ENCODE data around the gene PRKAG2. TPM values are rescaled to one million over a fixed set of nuclear protein-coding genes. Genes with fewer than 3 reads are reported as not detected.

PRKAG2 gene
- total and polyA plus RNA-seq, 2 experiments from 2014 or later = 9.1 to 14.9 TPM

DNA sequence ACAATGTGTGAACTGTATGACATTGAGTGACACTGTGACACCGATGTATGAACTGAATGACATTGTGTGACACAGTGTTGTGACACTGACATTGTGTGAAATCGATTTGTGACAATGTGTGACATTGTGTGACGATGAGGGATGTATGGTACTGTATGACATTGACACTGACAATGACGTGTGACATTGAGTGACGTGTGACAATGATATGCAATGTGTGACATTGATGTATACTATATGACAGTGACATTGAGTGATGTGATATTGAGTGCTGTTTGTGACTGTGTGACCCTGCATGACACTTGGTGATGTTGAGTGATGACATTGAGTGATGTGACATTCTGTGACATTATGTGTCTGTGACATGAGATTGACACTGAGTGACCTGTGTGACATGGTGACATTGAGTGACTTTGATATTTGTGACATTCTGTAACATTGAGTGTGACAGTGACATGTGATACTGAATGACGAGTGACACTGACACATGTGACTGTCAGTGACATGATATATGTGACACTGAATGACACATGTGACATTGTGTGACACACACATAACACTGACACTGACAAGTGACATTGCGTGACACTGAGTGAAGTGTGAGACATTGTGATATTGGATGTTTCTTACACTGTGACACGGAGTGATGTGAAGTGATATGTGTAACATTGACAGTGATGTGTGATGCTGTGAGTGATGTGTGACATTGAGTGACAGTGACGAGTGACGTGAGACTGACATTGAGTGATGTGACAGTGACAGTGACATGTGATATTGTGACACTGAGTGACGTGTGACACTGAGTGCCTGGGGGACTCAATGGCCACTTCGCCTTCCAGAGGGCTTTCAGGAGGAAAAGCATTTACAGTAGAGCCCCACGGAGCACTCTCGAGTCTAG, 167.5 kb downstream of the PRKAG2 start:
- no peaks in the 10 kb centered on the region for H3K27me3 ChIP-seq (ENCODE audit: insufficient read depth)
- Mint-ChIP-seq H3K36me3 (ENCODE audit: low read depth) (no peaks in the 10 kb centered on the region), H3K4me1 (peaks cover 8% of the 10 kb centered on the region), H3K27ac (no peak overlapping the region), H3K4me3 (no peak overlapping the region), H3K9me3 (no peaks in the 10 kb centered on the region), H3K27me3 (ENCODE audit: insufficient read depth, low read depth, poor library complexity) (peaks cover 15% of the 10 kb centered on the region)
- DNase-seq (ENCODE audit: low spot score) (no peak), ATAC-seq (no peak)
- no peak overlapping the region for H3K4me2 ChIP-seq
- no peaks in the 10 kb centered on the region for H3K36me3 ChIP-seq (ENCODE audit: insufficient read depth)
- H3F3A ChIP-seq (replicated peaks; ENCODE audit: low read depth) = no peaks in the 10 kb centered on the region
- H3K4me1 ChIP-seq (ENCODE audit: insufficient read depth) = no peaks in the 10 kb centered on the region
- no peak overlapping the region for H2AFZ ChIP-seq
- H3K79me2 ChIP-seq (replicated peaks; ENCODE audit: insufficient read depth) = no peaks in the 10 kb centered on the region
- H3K27ac ChIP-seq (ENCODE audit: low read depth) = no peak overlapping the region
- no peak overlapping the region for H3K4me3 ChIP-seq
- no peaks in the 10 kb centered on the region for H4K20me1 ChIP-seq (replicated peaks; ENCODE audit: insufficient read depth)
- H3K9me2 ChIP-seq (ENCODE audit: insufficient read depth) = no peaks in the 10 kb centered on the region
- TF ChIP-seq STAT1 (IDR thresholded peaks at IDR 0.05; ENCODE audit: unreplicated experiment) (no peak), ETS1 (IDR thresholded peaks at IDR 0.05) (no peak), JUNB (IDR thresholded peaks at IDR 0.05; ENCODE audit: unreplicated experiment) (no peak), REST (IDR thresholded peaks at IDR 0.05; ENCODE audit: unreplicated experiment) (no peak), NANOG (IDR thresholded peaks at IDR 0.05; ENCODE audit: borderline replicate concordance) (no peak), EZH2phosphoT487 (IDR thresholded peaks at IDR 0.05; ENCODE audit: unreplicated experiment) (no peak), EZH2 (IDR thresholded peaks at IDR 0.05; ENCODE audit: low read depth, unreplicated experiment) (no peak), CREB1 (CRISPR knock-in tag; IDR thresholded peaks at IDR 0.05; ENCODE audit: low read depth) (no peak), ZNF114 (CRISPR knock-in tag; IDR thresholded peaks at IDR 0.05) (no peak), ZNF331 (CRISPR knock-in tag; IDR thresholded peaks at IDR 0.05; ENCODE audit: low read depth) (no peak), CTCF (conservative IDR thresholded peaks at IDR 0.05; ENCODE audit: low read depth in 2 of 2) (no peak), POLR2AphosphoS5 (IDR thresholded peaks at IDR 0.05; ENCODE audit: low read depth) (no peak)
- TF ChIP-seq, protein P1, sequence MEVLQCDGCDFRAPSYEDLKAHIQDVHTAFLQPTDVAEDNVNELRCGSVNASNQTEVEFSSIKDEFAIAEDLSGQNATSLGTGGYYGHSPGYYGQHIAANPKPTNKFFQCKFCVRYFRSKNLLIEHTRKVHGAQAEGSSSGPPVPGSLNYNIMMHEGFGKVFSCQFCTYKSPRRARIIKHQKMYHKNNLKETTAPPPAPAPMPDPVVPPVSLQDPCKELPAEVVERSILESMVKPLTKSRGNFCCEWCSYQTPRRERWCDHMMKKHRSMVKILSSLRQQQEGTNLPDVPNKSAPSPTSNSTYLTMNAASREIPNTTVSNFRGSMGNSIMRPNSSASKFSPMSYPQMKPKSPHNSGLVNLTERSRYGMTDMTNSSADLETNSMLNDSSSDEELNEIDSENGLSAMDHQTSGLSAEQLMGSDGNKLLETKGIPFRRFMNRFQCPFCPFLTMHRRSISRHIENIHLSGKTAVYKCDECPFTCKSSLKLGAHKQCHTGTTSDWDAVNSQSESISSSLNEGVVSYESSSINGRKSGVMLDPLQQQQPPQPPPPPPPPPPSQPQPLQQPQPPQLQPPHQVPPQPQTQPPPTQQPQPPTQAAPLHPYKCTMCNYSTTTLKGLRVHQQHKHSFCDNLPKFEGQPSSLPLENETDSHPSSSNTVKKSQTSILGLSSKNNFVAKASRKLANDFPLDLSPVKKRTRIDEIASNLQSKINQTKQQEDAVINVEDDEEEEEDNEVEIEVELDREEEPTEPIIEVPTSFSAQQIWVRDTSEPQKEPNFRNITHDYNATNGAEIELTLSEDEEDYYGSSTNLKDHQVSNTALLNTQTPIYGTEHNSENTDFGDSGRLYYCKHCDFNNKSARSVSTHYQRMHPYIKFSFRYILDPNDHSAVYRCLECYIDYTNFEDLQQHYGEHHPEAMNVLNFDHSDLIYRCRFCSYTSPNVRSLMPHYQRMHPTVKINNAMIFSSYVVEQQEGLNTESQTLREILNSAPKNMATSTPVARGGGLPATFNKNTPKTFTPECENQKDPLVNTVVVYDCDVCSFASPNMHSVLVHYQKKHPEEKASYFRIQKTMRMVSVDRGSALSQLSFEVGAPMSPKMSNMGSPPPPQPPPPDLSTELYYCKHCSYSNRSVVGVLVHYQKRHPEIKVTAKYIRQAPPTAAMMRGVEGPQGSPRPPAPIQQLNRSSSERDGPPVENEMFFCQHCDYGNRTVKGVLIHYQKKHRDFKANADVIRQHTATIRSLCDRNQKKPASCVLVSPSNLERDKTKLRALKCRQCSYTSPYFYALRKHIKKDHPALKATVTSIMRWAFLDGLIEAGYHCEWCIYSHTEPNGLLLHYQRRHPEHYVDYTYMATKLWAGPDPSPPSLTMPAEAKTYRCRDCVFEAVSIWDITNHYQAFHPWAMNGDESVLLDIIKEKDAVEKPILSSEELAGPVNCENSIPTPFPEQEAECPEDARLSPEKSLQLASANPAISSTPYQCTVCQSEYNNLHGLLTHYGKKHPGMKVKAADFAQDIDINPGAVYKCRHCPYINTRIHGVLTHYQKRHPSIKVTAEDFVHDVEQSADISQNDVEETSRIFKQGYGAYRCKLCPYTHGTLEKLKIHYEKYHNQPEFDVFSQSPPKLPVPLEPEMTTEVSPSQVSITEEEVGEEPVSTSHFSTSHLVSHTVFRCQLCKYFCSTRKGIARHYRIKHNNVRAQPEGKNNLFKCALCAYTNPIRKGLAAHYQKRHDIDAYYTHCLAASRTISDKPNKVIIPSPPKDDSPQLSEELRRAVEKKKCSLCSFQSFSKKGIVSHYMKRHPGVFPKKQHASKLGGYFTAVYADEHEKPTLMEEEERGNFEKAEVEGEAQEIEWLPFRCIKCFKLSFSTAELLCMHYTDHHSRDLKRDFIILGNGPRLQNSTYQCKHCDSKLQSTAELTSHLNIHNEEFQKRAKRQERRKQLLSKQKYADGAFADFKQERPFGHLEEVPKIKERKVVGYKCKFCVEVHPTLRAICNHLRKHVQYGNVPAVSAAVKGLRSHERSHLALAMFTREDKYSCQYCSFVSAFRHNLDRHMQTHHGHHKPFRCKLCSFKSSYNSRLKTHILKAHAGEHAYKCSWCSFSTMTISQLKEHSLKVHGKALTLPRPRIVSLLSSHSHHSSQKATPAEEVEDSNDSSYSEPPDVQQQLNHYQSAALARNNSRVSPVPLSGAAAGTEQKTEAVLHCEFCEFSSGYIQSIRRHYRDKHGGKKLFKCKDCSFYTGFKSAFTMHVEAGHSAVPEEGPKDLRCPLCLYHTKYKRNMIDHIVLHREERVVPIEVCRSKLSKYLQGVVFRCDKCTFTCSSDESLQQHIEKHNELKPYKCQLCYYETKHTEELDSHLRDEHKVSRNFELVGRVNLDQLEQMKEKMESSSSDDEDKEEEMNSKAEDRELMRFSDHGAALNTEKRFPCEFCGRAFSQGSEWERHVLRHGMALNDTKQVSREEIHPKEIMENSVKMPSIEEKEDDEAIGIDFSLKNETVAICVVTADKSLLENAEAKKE (CRISPR knock-in tag; IDR thresholded peaks at IDR 0.05) = no peak
